ACC112 (cell line): ENCODE results near the gene NFASC.

ENCODE experiments used
- H2AFZ ChIP-seq: fragments of 200-600 bp; sonication (generic); one replicate; pipeline ENCODE4 v1.6.0; 2017; ENCODE audit warnings: antibody characterized with exemption, low read length; ENCODE audit not compliant: unreplicated experiment
- H3K27ac ChIP-seq: fragments of 200-600 bp; sonication (generic); 2 replicates; pipeline ENCODE4 v1.5.1; 2014; ENCODE audit warnings: low read depth, mild to moderate bottlenecking, antibody characterized with exemption, low read length, moderate library complexity
- H3K27me3 ChIP-seq: fragments of 200-600 bp; sonication (generic); 2 replicates; pipeline ENCODE4 v1.6.1; 2014; ENCODE audit warnings: mild to moderate bottlenecking, antibody characterized with exemption, low read length, moderate library complexity, mixed read lengths; ENCODE audit not compliant: insufficient read depth
- H3K36me3 ChIP-seq: fragments of 200-600 bp; sonication (generic); 2 replicates; pipeline ENCODE4 v1.6.1; 2016; ENCODE audit warnings: mild to moderate bottlenecking, antibody characterized with exemption, low read length, moderate library complexity, mixed read lengths; ENCODE audit not compliant: insufficient read depth
- H3K4me1 ChIP-seq: fragments of 200-600 bp; sonication (generic); one replicate; pipeline ENCODE4 v1.6.1; 2016; ENCODE audit warnings: low read length, mixed read lengths; ENCODE audit not compliant: insufficient read depth, unreplicated experiment, control insufficient read depth
- H3K4me3 ChIP-seq: fragments of 200-600 bp; sonication (generic); 2 replicates; pipeline ENCODE4 v1.5.1; 2014; ENCODE audit warnings: mild to moderate bottlenecking, low read depth, low read length
- H3K79me2 ChIP-seq: fragments of 200-600 bp; sonication (generic); one replicate; pipeline ENCODE4 v1.6.0; 2016; ENCODE audit warnings: low read length; ENCODE audit not compliant: control insufficient read depth, unreplicated experiment, insufficient read depth

The NFASC gene

DNA sequence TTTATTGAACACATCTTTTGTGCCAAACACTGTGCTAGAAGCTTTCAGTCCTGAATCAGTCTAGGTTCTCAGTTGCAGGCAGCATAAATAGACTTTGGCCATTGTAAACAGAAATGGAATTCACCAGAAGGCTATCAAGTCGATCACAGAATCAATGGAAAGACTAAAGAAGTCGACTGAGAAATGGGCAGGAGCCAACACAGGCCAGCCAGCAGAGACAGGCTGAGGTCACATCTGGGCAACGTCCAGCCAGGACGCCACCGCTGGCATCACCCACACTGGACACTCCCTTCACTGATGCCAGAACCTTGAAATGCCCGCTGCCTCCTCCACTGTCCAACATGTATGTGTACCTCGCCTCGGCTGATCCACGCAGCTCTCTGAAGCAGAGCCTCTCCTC is 166.9 kb downstream of the NFASC start:
- Histone ChIP-seq H3K4me1 (no peaks in the 10 kb centered on the region), H3K36me3 (no peaks in the 10 kb centered on the region), H3K4me3 (no peak overlapping the region), H3K27me3 (peaks cover 67% of the 10 kb centered on the region), H3K27ac (no peak overlapping the region), H2AFZ (no peak overlapping the region), H3K79me2 (no peaks in the 10 kb centered on the region)

DNA sequence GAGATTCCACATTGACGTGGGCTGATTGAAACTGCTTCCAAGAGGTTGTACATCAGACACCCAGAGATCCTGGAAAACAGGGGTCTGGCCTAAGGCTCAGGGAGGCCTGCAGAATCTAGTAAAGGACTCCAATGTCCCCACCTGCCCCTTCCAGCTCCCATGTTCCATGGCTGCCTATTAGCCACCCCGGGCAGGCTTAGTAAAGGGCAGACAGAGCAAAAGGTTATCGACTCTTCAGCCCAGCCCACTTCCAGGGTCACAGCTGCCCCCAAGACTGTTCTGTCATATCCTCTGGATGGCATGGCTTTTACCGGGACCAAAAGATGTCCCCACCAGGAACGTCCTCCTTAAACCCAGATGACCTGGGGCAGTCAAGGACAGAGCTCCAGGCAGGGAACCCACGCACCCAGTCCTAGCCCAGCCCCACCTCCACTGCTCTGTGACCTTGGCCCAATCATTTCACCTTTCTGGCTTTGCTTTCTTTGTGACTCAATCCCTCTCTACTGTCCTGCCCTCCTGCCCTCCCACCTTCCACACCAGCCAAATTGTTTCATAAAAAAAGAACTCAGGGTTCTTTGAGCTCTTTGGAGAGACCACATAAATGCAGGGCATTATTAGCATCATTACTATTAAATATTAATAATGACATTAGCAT is 167.6 kb downstream of the NFASC start:
- Histone ChIP-seq H3K36me3 (no peaks in the 10 kb centered on the region), H3K27me3 (peaks cover 66% of the 10 kb centered on the region), H3K79me2 (no peaks in the 10 kb centered on the region), H3K4me1 (no peaks in the 10 kb centered on the region), H3K4me3 (no peak overlapping the region), H2AFZ (no peak overlapping the region), H3K27ac (no peak overlapping the region)

DNA sequence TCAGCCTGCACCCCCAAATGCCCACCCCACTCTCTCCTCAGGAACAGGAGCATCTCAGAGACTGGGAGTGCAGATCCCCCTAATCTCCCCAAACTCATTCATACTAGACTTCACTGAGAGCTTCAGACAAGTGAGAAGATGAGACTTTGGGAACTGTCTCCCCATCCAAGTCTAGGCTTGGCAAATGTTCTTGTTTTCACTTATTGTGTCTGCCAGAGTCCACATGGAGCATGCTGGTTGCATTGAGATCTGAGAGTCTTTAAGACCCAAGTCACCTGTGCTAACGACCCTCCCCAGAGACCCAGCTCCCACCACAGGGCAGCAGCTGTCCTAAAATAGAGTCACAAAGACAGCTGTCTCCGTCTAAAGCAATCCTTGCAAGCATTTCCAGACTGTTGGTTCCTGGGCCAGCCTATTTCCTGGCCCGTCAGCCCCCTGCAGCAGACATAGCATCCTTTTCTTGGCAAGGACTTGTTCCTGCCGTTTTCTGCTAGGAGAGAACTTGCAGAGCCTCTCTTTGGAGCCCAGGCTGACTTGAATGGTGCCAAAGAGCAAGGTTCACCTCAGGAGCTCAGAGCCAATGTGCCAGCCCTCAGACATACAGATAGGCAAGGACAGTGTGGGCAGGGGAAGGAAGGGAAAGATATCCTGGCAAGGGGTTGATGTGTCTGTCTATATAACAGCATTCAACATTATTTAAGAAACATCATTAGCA is 170.5 kb downstream of the NFASC start:
- Histone ChIP-seq H3K27ac (no peak overlapping the region), H3K36me3 (no peaks in the 10 kb centered on the region), H3K27me3 (peaks cover 81% of the 10 kb centered on the region), H3K4me3 (no peak overlapping the region), H2AFZ (no peak overlapping the region), H3K4me1 (no peaks in the 10 kb centered on the region), H3K79me2 (no peaks in the 10 kb centered on the region)

DNA sequence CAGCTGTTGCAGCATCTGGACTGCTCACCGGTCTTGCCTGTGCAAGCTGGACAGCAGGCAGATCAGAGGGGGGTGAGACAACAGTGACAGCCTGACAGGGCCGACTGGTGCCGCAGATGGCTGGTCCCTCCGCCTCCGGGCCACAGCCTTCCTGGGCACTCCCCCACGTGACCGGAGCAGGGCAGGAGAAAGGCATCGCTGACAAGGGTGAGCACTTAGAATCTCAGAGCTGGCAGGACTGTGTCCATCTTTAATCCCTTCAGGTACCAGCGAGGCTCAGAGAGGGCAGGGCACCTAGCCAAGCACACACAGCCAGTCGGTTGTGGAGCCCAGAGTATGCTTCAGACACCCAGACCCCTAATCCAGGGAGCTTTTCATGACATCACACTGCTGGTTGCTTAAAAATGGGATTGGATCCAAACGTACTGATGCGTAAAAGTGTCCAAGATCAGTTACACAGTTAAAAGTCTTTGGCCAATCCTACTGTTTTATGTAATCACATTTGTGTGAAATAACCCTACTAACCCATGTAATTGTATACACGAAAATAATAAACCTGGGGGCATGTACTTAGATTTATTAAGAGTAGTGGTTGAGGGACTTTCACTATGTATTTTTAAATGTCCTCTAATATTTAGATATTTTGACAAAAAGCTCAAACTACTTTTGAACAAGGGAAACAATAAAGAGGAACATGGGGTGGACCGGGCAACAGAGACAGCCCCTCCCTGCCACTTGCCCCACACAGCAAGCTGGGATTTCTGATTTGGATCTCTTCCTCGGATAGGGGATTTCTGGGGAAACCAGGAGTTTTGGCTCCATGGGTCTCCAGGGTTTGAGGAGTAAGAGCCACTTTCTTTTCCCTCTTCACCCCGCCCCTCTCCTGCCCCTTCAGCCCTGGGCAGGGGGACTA is 171.6 kb downstream of the NFASC start:
- Histone ChIP-seq H3K4me3 (peak overlapping the region; percentile 35; the same call in 1 of the 2 replicates), H2AFZ (no peak overlapping the region), H3K27me3 (peaks cover 82% of the 10 kb centered on the region), H3K79me2 (no peaks in the 10 kb centered on the region), H3K4me1 (no peaks in the 10 kb centered on the region), H3K27ac (no peak overlapping the region), H3K36me3 (no peaks in the 10 kb centered on the region)

DNA sequence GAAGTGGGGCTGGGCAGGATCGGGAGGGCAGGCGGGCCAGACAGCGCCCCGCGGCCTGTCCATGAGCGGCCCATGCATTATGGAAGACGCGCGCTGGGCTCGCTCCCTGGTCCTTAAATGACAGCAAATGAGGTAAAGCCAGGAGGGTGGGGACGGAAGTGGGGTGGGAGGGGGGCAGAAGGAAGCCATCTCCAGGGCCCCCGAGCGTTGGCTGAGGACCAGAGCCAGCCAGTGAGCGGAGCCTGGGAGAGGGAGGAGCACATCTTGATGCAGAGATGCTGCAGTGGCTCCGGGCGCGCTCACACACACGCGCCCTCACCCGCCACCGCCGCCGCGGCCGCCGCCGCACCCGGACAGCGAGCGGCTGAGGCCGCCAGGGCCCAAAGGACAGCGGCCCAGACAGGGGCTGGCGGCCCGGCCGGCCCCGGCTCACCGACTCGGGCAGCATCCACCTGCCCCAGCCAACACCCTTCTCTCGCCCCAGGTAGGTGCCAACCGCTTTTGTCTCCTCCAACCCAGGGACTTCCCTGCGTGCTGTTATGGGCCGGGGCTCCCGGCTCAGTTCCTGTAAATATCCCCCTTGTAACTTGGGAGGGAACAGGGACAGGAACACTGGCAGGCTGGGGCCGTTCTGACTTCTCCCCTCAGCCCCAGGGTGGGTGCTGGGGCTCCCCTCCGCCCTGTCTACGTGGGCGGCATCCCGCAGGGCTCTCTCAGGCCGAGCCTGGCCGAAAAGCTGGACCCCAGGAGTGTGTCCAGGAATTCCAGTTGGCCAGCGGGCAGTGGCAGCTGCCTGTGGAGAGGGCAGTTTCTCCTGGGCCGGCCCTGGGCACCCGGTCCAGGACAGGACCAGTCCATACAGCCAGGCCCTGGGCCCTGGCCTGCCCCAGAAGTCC is 172.5 kb downstream of the NFASC start, which contains the start of gene CNTN2:
TSS of gene CNTN2 (plus strand) at position 302 of the 896 bp plus-strand sequence. CDS start 9,974 bp downstream, outside the sequence.
- Histone ChIP-seq H3K4me1 (no peaks in the 10 kb centered on the region), H3K36me3 (no peaks in the 10 kb centered on the region), H3K79me2 (no peaks in the 10 kb centered on the region), H3K27me3 (peaks cover 89% of the 10 kb centered on the region), H2AFZ (no peak within 1 kb of the TSS), H3K27ac (no peak within 1 kb of the TSS), H3K4me3 (peak within 1 kb of the TSS; percentile 35; the same call in 1 of the 2 replicates)

DNA sequence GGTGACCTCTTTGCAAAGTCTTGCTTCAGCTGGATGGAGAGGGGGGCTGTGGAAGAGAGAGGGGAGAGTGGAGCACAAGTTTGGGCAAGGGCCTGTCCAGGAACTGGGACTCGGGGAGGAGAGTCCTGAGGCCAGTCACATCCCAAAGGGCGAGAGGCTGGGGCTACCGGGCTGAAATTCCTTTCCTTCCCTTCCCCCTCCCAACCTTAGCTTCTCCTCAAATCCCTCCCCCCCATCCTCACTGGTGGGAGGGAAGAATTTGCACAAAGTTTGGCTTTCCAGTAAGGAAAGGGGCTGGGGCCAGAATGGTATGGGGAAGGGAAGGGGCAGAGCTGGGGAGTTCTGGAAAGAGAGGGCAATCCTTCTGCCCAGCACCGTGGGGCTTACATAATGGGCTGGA is 173.2 kb downstream of the NFASC start:
- Histone ChIP-seq H3K27me3 (peaks cover 94% of the 10 kb centered on the region), H3K4me1 (no peaks in the 10 kb centered on the region), H2AFZ (no peak overlapping the region)

DNA sequence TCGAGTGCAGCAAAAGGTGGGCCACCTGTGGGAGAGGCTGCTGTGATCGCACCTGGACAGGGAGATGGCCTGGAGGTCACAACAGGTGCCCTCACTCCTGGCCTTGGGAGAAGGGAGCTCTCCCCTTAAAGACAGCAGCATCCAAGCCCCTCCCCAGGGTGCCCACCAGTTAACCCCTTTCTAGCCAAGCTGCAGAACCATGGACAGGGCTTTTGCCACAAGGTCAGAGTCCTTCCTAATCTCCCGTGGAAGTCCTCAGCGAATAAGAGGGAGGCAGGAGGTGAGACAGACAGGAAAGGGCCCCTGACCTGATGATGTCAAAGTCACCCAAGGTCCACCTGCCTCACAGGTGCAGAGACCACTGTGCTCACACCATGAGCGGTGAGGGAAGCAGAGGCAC is 174.1 kb downstream of the NFASC start:
- peaks cover 88% of the 10 kb centered on the region for H3K27me3 ChIP-seq
- no peak overlapping the region for H3K4me3 ChIP-seq
- no peaks in the 10 kb centered on the region for H3K4me1 ChIP-seq
- H2AFZ ChIP-seq = no peak overlapping the region
- no peaks in the 10 kb centered on the region for H3K79me2 ChIP-seq
- H3K36me3 ChIP-seq = no peaks in the 10 kb centered on the region
- no peak overlapping the region for H3K27ac ChIP-seq

More for the DNA sequence above, 173.2 kb downstream of the NFASC start:
- H3K79me2 ChIP-seq = no peaks in the 10 kb centered on the region
- no peak overlapping the region for H3K4me3 ChIP-seq
- no peak overlapping the region for H3K27ac ChIP-seq
- no peaks in the 10 kb centered on the region for H3K36me3 ChIP-seq

DNA sequence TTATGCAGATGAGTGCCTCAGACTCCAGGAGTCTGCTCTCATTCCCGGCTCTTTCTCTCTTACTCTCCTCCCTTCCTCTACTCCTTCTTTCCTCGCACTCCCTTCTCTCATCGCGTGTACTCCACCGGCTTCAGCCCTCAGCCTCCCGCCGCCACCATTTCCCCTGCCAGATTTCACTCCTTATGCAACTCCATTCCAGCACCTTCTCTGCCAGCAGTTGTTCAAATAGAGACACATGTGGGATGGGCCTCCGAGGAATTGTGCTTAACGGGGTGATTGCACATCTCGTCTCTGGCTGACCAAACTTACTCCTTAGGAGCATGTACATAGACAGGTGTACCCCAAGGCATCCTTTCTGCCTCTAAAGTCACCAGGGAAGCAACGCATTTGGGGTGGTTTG is 174.5 kb downstream of the NFASC start:
- Histone ChIP-seq H3K27me3 (peaks cover 84% of the 10 kb centered on the region), H3K4me1 (no peaks in the 10 kb centered on the region), H3K36me3 (no peaks in the 10 kb centered on the region), H3K4me3 (no peak overlapping the region), H2AFZ (no peak overlapping the region), H3K27ac (no peak overlapping the region), H3K79me2 (no peaks in the 10 kb centered on the region)

DNA sequence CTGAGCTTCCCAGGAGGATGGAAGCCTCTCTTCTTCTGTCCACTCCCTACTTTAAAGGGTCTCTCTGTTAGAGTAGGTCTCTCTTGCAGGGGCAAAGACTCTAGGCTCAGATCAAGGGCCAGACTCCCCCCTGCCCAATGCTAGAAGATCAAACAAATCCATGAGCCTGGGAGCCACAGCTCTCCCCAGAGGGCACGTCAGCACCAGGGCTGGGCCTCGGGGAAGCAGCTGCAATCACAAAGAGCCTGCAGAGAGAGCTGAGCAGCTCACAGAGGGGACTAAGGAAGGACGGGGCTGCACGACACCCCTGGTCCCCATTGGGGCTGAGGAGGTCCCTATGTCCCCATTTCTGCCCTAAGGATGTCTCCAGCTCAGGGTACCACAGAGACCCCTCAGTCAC is 176.2 kb downstream of the NFASC start:
- H3K4me1 ChIP-seq = no peaks in the 10 kb centered on the region
- H2AFZ ChIP-seq = no peak overlapping the region
- H3K27me3 ChIP-seq = peaks cover 67% of the 10 kb centered on the region
- no peaks in the 10 kb centered on the region for H3K79me2 ChIP-seq
- H3K4me3 ChIP-seq = no peak overlapping the region
- H3K36me3 ChIP-seq = no peaks in the 10 kb centered on the region
- H3K27ac ChIP-seq = no peak overlapping the region

DNA sequence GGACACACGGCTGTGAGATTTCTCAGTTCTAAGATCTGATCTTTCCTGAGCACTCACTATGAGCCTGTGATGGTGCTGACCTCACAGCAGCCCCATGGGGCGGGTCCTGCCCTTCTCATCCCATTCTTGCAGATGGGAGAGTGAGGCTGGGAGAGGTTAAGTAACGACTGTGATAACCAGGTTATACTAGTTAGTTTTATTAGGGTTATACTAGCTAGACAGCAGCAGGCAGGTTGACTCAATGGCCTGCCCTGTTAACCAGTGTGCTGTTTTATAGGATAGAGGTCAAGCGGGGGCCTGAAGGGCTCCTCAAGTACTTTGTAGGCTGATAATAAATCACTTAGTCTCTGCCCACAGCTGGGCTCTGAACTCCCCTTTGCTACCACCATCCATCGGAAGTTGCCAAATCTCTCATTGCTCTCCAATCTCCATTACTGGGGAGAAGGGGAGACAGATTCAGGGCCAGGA is 177.1 kb downstream of the NFASC start:
- Histone ChIP-seq H3K27me3 (peaks cover 57% of the 10 kb centered on the region), H3K79me2 (no peaks in the 10 kb centered on the region), H3K4me1 (no peaks in the 10 kb centered on the region), H3K4me3 (no peak overlapping the region), H2AFZ (no peak overlapping the region), H3K27ac (no peak overlapping the region), H3K36me3 (no peaks in the 10 kb centered on the region)
